Lung (tissue), 12 donors: Measurements from ENCODE around the gene DCLRE1C. TPM values are rescaled to one million over a fixed set of nuclear protein-coding genes. Genes with fewer than 3 reads are reported as not detected.

ENCODE experiments used
- ATAC-seq: fragments of 200-7000 bp; cut with Tn5 transposase; one replicate; pipeline ENCODE4 v1.9.1; 2020; ENCODE audit warnings: moderate number of reproducible peaks; ENCODE audit not compliant: insufficient read depth, low FRiP score
- DNase-seq, 3 donors: peaks; one replicate each; pipeline ENCODE4 v3.0.0-alpha.2; 2013 to 2017
- H3K27ac ChIP-seq, 2 donors: one replicate each; pipeline ENCODE4 v1.5.1; 2013; ENCODE audit warnings: mild to moderate bottlenecking in 2 of 2, moderate library complexity in 2 of 2, control low read depth in 1 of 2, inconsistent platforms in 1 of 2, low read depth in 1 of 2, low read length in 1 of 2
- H3K27me3 ChIP-seq, 3 donors: one replicate each; pipeline ENCODE4 v1.5.1; 2013; ENCODE audit warnings: low read length in 2 of 3; ENCODE audit not compliant: control insufficient read depth in 3 of 3, insufficient read depth in 3 of 3
- H3K36me3 ChIP-seq, 4 donors: one replicate each; pipeline ENCODE4 v1.5.1; 2013; ENCODE audit warnings: low read length in 4 of 4, mild to moderate bottlenecking in 1 of 4, moderate library complexity in 1 of 4; ENCODE audit not compliant: control insufficient read depth in 4 of 4, insufficient read depth in 4 of 4
- H3K4me1 ChIP-seq, 5 donors: one replicate each; pipeline ENCODE4 v1.5.1; 2013; ENCODE audit warnings: low read length in 5 of 5, mild to moderate bottlenecking in 2 of 5, moderate library complexity in 1 of 5; ENCODE audit not compliant: control insufficient read depth in 5 of 5, insufficient read depth in 5 of 5
- H3K4me3 ChIP-seq: one replicate; pipeline ENCODE4 v1.5.1; 2013; ENCODE audit warnings: mild to moderate bottlenecking, control low read depth, moderate library complexity
- H3K9ac ChIP-seq, 2 donors: one replicate each; pipeline ENCODE4 v1.5.1; 2013; ENCODE audit warnings: low read length in 2 of 2, control low read depth in 1 of 2; ENCODE audit not compliant: insufficient read depth in 1 of 2
- H3K9me3 ChIP-seq, 4 donors: one replicate each; pipeline ENCODE4 v1.5.1; 2013; ENCODE audit warnings: low read length in 3 of 4, mild to moderate bottlenecking in 1 of 4, moderate library complexity in 1 of 4; ENCODE audit not compliant: control insufficient read depth in 4 of 4, insufficient read depth in 3 of 4
- WGBS, 2 donors: extraction: QIAGEN DNeasy Blood & Tissue Kit; methylation state at CpG; one replicate each; pipeline ENCODE4 v1.1.7; 2013; 5-methylcytosine and 5-hydroxymethylcytosine counted together
- polyA plus RNA-seq, 2 donors: library from polyadenylated mRNA; stranded (reverse); fragments of 200-250 nt; gene quantifications; one replicate each; pipeline ENCODE4 v1.2.1, GENCODE V29; 2013
- total RNA-seq, 2 donors: library from RNA; depleted of rRNA in 1 of 2; stranded (reverse); fragments of >200 nt in 1 of 2; gene quantifications; one replicate each; pipeline ENCODE4 v1.2.1, GENCODE V29; 2014 to 2021
- TF ChIP-seq, protein P1 (sequence below): IDR thresholded peaks from 2 replicates; pipeline ENCODE4 v1.5.1; 2012; ENCODE audit warnings: mild to moderate bottlenecking; ENCODE audit errors: control extremely low read depth, extremely low read depth
- donor health status: control.
- donor health status: control.
- donor health status: Bipolar disorder and iron deficiency.
- donor health status: healthy.
- donor health status: DM: yes; HTN: yes; CAD: no.

The DCLRE1C gene
- total and polyA plus RNA-seq, 4 donors = 3.0 to 14.9 (median 7.7) TPM

GRCh38 chr10:14971867-14972448 is 18.1 kb upstream of the DCLRE1C start:
- DNase-seq (peak in 2 of 3 donors; percentile 13 to 18), ATAC-seq (no peak)
- Histone ChIP-seq H3K27ac (no peak overlapping the region), H3K9ac (no peak overlapping the region), H3K4me3 (no peak overlapping the region), H3K27me3 (no peaks in the 10 kb centered on the region), H3K4me1 (no peaks in the 10 kb centered on the region), H3K36me3 (no peaks in the 10 kb centered on the region), H3K9me3 (no peaks in the 10 kb centered on the region)
- TF ChIP-seq, protein P1, sequence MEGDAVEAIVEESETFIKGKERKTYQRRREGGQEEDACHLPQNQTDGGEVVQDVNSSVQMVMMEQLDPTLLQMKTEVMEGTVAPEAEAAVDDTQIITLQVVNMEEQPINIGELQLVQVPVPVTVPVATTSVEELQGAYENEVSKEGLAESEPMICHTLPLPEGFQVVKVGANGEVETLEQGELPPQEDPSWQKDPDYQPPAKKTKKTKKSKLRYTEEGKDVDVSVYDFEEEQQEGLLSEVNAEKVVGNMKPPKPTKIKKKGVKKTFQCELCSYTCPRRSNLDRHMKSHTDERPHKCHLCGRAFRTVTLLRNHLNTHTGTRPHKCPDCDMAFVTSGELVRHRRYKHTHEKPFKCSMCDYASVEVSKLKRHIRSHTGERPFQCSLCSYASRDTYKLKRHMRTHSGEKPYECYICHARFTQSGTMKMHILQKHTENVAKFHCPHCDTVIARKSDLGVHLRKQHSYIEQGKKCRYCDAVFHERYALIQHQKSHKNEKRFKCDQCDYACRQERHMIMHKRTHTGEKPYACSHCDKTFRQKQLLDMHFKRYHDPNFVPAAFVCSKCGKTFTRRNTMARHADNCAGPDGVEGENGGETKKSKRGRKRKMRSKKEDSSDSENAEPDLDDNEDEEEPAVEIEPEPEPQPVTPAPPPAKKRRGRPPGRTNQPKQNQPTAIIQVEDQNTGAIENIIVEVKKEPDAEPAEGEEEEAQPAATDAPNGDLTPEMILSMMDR = peak; percentile 34
- 61 to 63% methylated on average over 4 of the region's 4 CpGs for WGBS, 2 donors

DNA sequence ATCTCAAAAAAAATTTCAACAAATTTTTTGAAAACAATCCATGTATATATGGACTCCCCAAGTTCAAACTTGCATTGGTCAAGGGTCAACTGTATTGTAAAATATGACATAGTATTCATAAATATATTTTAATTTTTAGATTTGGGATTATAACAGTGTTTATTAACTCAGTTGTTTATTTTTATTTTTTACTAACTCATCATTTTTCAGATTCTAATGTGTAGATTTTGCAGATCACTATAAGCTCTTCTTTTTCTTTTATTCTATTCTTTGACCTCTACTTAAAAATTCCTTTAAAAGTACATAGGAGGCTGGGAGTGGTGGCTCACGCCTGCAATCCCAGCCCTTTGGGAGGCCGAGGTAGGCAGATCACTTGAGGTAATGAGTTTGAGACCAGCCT is 14.0 kb upstream of the DCLRE1C start:
- DNase-seq (no peak), ATAC-seq (no peak)
- Histone ChIP-seq H3K9me3 (no peaks in the 10 kb centered on the region), H3K4me1 (no peaks in the 10 kb centered on the region), H3K9ac (no peak overlapping the region), H3K4me3 (no peak overlapping the region), H3K27ac (no peak overlapping the region), H3K27me3 (no peaks in the 10 kb centered on the region), H3K36me3 (no peaks in the 10 kb centered on the region)
- 96 to 98% methylated on average over 2 of the region's 2 CpGs for WGBS, 2 donors
- TF ChIP-seq, protein P1 = no peak

GRCh38 chr10:14959221-14960057 is 5.5 kb upstream of the DCLRE1C start, which contains the start of gene MEIG1:
Gene MEIG1, plus strand, starts transcription at chr10:14959388. Its CDS starts 7,081 bp downstream, at chr10:14966469.
- H3K9me3 ChIP-seq = no peaks in the 10 kb centered on the region
- peak within 1 kb of the TSS; percentile 94 to 95 for H3K27ac ChIP-seq
- peak within 1 kb of the TSS; percentile 96 to 97 for H3K9ac ChIP-seq
- ATAC-seq = peak; percentile 97
- H3K4me3 ChIP-seq = peak within 1 kb of the TSS; percentile 96
- no peaks in the 10 kb centered on the region for H3K36me3 ChIP-seq
- TF ChIP-seq, protein P1 = no peak
- H3K27me3 ChIP-seq = no peaks in the 10 kb centered on the region
- DNase-seq = peak; percentile 96 to 97 (median 96)
- peaks cover 0 to 7% (median 3%) of the 10 kb centered on the region in 5 donors for H3K4me1 ChIP-seq
- WGBS, 2 donors = 0% methylated on average over 60 of the region's 60 CpGs
